ENCODE results near the gene ABCC3. TPM values are rescaled to one million over a fixed set of nuclear protein-coding genes. Genes with fewer than 3 reads are reported as not detected.

The ABCC3 gene
- total RNA-seq, 6 donors from 2014 or later = 34.2 to 268 (median 57.7) TPM

- DNase-seq (no peak), ATAC-seq (ENCODE audit: low FRiP score in 2 of 2) (no peak)
- TF ChIP-seq POLR2A (IDR thresholded peaks at IDR 0.05) (no peak), POLR2AphosphoS5 (IDR thresholded peaks at IDR 0.05) (no peak)
- no peaks in the 10 kb centered on the region for H3K36me3 ChIP-seq
- no peaks in the 10 kb centered on the region for H3K27me3 ChIP-seq
- H3K9me3 ChIP-seq = no peaks in the 10 kb centered on the region
- 89 to 92% methylated on average over 5 of the region's 5 CpGs for WGBS, 2 donors
- H3K27ac ChIP-seq = no peak overlapping the region
- H3K4me3 ChIP-seq = no peak overlapping the region
- peaks cover 9 to 27% (median 13%) of the 10 kb centered on the region in 4 donors for H3K4me1 ChIP-seq
These were observed 49.6 kb downstream of the ABCC3 start for GRCh38 chr17:50684288-50684611.

GRCh38 chr17:50684612-50685333 lies 50.1 kb downstream of the ABCC3 start:
- H3K36me3 ChIP-seq = no peaks in the 10 kb centered on the region
- 83 to 84% methylated on average over 12 to 14 of the region's 15 CpGs for WGBS, 2 donors
- H3K27me3 ChIP-seq = no peaks in the 10 kb centered on the region
- peaks cover 9 to 27% (median 16%) of the 10 kb centered on the region in 4 donors for H3K4me1 ChIP-seq
- TF ChIP-seq POLR2AphosphoS5 (IDR thresholded peaks at IDR 0.05) = no peak
- TF ChIP-seq EP300 (IDR thresholded peaks at IDR 0.05) = no peak
- no peak for TF ChIP-seq POLR2A (IDR thresholded peaks at IDR 0.05)
- no peak for TF ChIP-seq CTCF (IDR thresholded peaks at IDR 0.05)
- ATAC-seq (ENCODE audit: low FRiP score in 2 of 2) (no peak), DNase-seq (no peak)
- H3K27ac ChIP-seq = no peak overlapping the region
- no peak overlapping the region for H3K4me3 ChIP-seq
- no peaks in the 10 kb centered on the region for H3K9me3 ChIP-seq

DNA sequence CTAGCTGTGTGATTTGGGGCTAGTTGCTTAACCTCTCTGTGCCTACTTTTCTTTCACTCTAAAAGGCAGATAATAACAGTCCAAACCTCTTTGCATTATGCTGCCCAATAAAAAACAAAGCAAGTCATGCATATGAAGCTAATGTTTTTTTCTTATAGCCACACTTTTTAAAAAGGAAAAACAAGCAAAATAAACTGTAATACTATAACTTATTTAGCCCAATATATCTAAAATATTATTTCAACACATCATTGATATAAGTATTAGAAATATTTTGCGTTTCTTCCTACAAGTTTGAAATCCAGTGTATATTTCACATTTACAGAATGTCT lies 50.6 kb downstream of the ABCC3 start:
- 83 to 95% methylated on average over 1 of the region's 1 CpG for WGBS, 2 donors
- no peak overlapping the region for H3K27ac ChIP-seq

GRCh38 chr17:50685691-50686493 lies 51.2 kb downstream of the ABCC3 start:
- no peak for ATAC-seq (ENCODE audit: low FRiP score in 2 of 2)
- no peak for TF ChIP-seq POLR2AphosphoS5 (IDR thresholded peaks at IDR 0.05)
- no peak for TF ChIP-seq EP300 (IDR thresholded peaks at IDR 0.05)
- TF ChIP-seq POLR2A (IDR thresholded peaks at IDR 0.05) = no peak
- no peak for TF ChIP-seq CTCF (IDR thresholded peaks at IDR 0.05)
- WGBS, 2 donors = 81 to 82% methylated on average over 17 of the region's 17 CpGs
- Histone ChIP-seq H3K4me1 (peaks cover 18 to 27% (median 23%) of the 10 kb centered on the region in 4 donors), H3K27me3 (no peaks in the 10 kb centered on the region), H3K36me3 (no peaks in the 10 kb centered on the region), H3K27ac (peak overlapping the region in 2 of 4 donors; percentile 18 to 43), H3K9me3 (no peaks in the 10 kb centered on the region), H3K4me3 (no peak overlapping the region)
- DNase-seq = no peak

More for the DNA sequence above, 50.6 kb downstream of the ABCC3 start:
- no peak for DNase-seq
- TF ChIP-seq POLR2AphosphoS5 (IDR thresholded peaks at IDR 0.05) = no peak
- no peak for ATAC-seq (ENCODE audit: low FRiP score in 2 of 2)
- peaks cover 12 to 27% (median 17%) of the 10 kb centered on the region in 4 donors for H3K4me1 ChIP-seq
- H3K27me3 ChIP-seq = no peaks in the 10 kb centered on the region
- no peaks in the 10 kb centered on the region for H3K9me3 ChIP-seq
- no peaks in the 10 kb centered on the region for H3K36me3 ChIP-seq
- H3K4me3 ChIP-seq = no peak overlapping the region

DNA sequence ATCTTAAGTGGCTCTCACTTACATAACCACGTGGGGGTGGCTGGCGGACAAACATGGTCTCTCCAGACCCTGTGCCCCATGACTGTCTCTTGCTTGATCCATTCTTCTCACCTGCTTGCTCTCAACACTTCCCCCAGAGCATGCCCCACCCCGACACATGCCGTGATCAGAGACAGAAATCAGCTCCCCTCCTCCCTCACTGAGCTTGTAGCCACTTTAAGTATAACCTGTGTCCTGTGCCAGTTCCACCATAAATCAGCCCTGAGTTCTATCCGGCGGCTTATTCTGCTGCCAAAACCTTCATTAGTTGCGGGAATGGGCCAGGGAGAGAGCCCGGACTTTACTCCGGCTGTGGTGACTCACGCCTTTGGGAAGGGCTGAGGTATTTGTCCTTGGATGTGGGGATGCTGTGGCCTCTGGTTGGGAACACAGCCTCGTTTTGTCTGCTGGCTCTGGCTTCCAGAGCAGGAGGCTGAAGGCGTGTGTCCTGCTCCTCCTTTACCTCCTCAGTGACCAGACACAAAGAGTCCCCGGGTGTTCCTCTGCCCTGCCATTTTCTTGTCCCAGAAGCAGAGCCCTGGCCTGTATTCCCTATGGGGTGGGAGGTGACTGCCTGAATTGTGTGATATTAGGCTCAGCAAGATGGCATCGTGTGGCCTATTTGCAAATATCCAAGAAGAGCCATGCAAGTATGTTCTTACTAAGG lies 52.0 kb downstream of the ABCC3 start:
- ATAC-seq (ENCODE audit: low FRiP score in 2 of 2) (peak; percentile 38 to 81), DNase-seq (peak in 1 of 2 donors; percentile 48)
- Histone ChIP-seq H3K36me3 (no peaks in the 10 kb centered on the region), H3K9me3 (no peaks in the 10 kb centered on the region), H3K4me3 (no peak overlapping the region), H3K27me3 (no peaks in the 10 kb centered on the region), H3K4me1 (peaks cover 19 to 30% (median 23%) of the 10 kb centered on the region in 4 donors), H3K27ac (peak overlapping the region in 2 of 4 donors; percentile 18 to 43)
- 59 to 60% methylated on average over 13 to 14 of the region's 14 CpGs for WGBS, 2 donors
- TF ChIP-seq POLR2AphosphoS5 (IDR thresholded peaks at IDR 0.05) (peak in 1 of 2 donors; percentile 9), EP300 (IDR thresholded peaks at IDR 0.05) (no peak)

All from upper lobe of left lung (tissue), 6 donors.